C4-2B (cell line): ENCODE measurements around the gene GALNT9.

Experiments used
- CTCF ChIP-seq: fragments of 450-650 bp; conservative IDR thresholded peaks from 2 replicates; pipeline ENCODE4 v1.5.1; 2017; ENCODE audit warnings: mild to moderate bottlenecking
- ZFX ChIP-seq: fragments of 450-650 bp; IDR thresholded peaks from 2 replicates; pipeline ENCODE4 v1.6.1; 2017

DNA sequence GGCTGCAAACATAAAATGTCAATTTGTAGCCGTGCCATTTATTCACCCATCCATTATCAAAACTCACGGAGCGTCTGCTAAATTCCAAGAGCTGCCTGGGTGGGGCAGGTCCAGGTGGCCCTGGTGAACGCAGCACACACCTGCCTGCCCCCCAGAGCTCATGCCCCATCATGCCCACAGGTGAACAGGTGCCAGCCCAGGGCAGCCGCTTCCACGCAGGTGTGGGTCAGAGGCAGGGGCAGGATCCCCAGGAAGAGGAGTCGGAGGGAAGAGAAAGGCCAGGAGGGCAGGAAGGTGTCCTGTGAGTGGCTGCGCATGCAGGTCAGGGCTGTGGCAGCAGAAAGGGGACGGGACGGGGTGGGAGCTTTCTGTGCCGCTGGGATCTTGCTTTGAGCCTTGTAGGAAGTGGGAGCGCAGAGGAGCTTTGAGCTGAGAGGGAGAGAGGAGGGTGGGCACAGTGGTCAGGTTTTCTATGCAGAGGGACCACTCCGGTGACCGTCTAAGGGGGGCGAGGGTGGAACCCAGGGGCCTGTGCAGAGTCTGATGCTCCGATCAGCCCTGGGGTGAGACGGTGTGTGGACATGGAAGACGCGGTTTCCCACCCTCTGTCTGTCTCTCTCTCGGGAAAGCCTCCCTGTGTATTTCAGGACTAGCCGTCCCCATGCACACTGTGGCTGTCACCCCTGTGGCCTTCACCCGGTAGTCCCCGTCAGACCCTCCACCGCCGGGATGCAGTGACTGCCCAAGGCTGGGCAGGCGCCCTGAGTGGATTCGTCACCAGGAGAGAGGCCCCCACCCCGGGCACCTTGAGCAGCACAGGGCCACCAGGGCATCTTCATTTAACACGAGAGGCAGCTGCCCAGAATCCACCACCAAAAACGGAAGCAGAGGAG is 26.7 kb downstream of the GALNT9 start:
- TF ChIP-seq CTCF: no peak
- no peak for TF ChIP-seq ZFX
